HepG2 (cell line): Measurements from ENCODE around the gene PLOD3.

ENCODE experiments used
- CTCF ChIP-seq: sonication (generic); formaldehyde crosslinking; IDR thresholded peaks from 2 replicates; pipeline ENCODE4 v1.5.0; 2020; ENCODE audit warnings: mild to moderate bottlenecking, missing genetic modification reagents, moderate library complexity
- RBFOX2 ChIP-seq: fragments of 200-400 bp; formaldehyde crosslinking; IDR thresholded peaks from 2 replicates; pipeline ENCODE4 v1.6.1; 2017; ENCODE audit warnings: low read depth, mild to moderate bottlenecking, low read length
- SAFB2 ChIP-seq: sonication (generic); formaldehyde crosslinking; IDR thresholded peaks from 2 replicates; pipeline ENCODE4 v1.5.1; 2020; ENCODE audit warnings: missing genetic modification reagents, low read depth, mild to moderate bottlenecking, borderline replicate concordance
- SNRNP70 ChIP-seq: fragments of 200-400 bp; formaldehyde crosslinking; IDR thresholded peaks from 2 replicates; pipeline ENCODE4 v1.6.1; 2017; ENCODE audit warnings: mild to moderate bottlenecking, low read depth, low read length, moderate library complexity
- SP4 ChIP-seq: sonication (generic); formaldehyde crosslinking; IDR thresholded peaks from 2 replicates; pipeline ENCODE4 v1.8.1; 2023; ENCODE audit warnings: mild to moderate bottlenecking, missing genetic modification reagents
- SRF ChIP-seq: IDR thresholded peaks from 2 replicates; pipeline ENCODE4 v1.6.1; 2011; ENCODE audit warnings: mild to moderate bottlenecking, low read depth, low read length, moderate library complexity
- ZNF207 ChIP-seq: fragments of 450-650 bp; IDR thresholded peaks from 2 replicates; pipeline ENCODE4 v1.6.1; 2016; ENCODE audit warnings: antibody characterized with exemption, borderline replicate concordance
- ZNF274 ChIP-seq: sonication (generic); formaldehyde crosslinking; IDR thresholded peaks from 2 replicates; pipeline ENCODE4 v1.5.1; 2020; ENCODE audit warnings: mild to moderate bottlenecking, missing genetic modification reagents
- TF ChIP-seq, protein P1 (sequence below): IDR thresholded peaks from 2 replicates; pipeline ENCODE4 v1.6.1; 2016

GRCh38 chr7:101243646-101244374, 26.4 kb upstream of the PLOD3 start:
- TF ChIP-seq SP4 (CRISPR knock-in tag), result no peak
- TF ChIP-seq RBFOX2, result no peak
- no peak for TF ChIP-seq ZNF274
- TF ChIP-seq SNRNP70, result no peak
- TF ChIP-seq SRF, result 0 out of 2 replicates have a peak, but pooled peaks have one; percentile 19
- no peak for TF ChIP-seq CTCF
- TF ChIP-seq SAFB2 (CRISPR knock-in tag), result no peak
- TF ChIP-seq, protein P1, sequence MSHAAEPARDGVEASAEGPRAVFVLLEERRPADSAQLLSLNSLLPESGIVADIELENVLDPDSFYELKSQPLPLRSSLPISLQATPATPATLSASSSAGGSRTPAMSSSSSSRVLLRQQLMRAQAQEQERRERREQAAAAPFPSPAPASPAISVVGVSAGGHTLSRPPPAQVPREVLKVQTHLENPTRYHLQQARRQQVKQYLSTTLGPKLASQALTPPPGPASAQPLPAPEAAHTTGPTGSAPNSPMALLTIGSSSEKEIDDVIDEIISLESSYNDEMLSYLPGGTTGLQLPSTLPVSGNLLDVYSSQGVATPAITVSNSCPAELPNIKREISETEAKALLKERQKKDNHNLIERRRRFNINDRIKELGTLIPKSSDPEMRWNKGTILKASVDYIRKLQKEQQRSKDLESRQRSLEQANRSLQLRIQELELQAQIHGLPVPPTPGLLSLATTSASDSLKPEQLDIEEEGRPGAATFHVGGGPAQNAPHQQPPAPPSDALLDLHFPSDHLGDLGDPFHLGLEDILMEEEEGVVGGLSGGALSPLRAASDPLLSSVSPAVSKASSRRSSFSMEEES, result no peak
- TF ChIP-seq ZNF207, result no peak
